Fibroblast of lung (primary cell): Measurements from ENCODE around the gene SUGP1. TPM values are rescaled to one million over a fixed set of nuclear protein-coding genes. Genes with fewer than 3 reads are reported as not detected.
"Not testable (repeated sequence)": the region's sequence is repeated elsewhere in the genome, so short reads cannot be mapped to it uniquely, and the experiment has no call there.

ENCODE experiments used
- DNase-seq, 2 donors: peaks; one replicate each; pipeline versions ENCODE4 v3.0.0 to v3.0.0-alpha.2; 2010; ENCODE audit warnings: low read depth in 2 of 2
- H2AFZ ChIP-seq: 2 replicates; pipeline ENCODE4 v1.5.1; 2012; ENCODE audit warnings: low read length, control low read depth, inconsistent platforms
- H3K27ac ChIP-seq: 2 replicates; pipeline ENCODE4 v1.5.1; 2011; ENCODE audit warnings: low read length, control low read depth; ENCODE audit not compliant: insufficient read depth
- H3K27me3 ChIP-seq: 2 replicates; pipeline ENCODE4 v1.5.1; 2011; ENCODE audit warnings: mild to moderate bottlenecking, low read length; ENCODE audit not compliant: control insufficient read depth, insufficient read depth
- H3K36me3 ChIP-seq: 2 replicates; pipeline ENCODE4 v1.5.1; 2011; ENCODE audit warnings: low read length; ENCODE audit not compliant: control insufficient read depth, insufficient read depth
- H3K4me1 ChIP-seq: 2 replicates; pipeline ENCODE4 v1.5.1; 2011; ENCODE audit warnings: low read length; ENCODE audit not compliant: control insufficient read depth, insufficient read depth; ENCODE audit errors: extremely low read depth
- H3K4me2 ChIP-seq: 2 replicates; pipeline ENCODE4 v1.5.1; 2011; ENCODE audit warnings: low read length, control low read depth; ENCODE audit not compliant: insufficient read depth; ENCODE audit errors: extremely low read depth
- H3K4me3 ChIP-seq, 4 experiments: fragments of 200-600 bp in 1 of 4; sonication (generic) in 1 of 4; replicated peaks in 1 of 4; 2 replicates each; pipeline ENCODE4 v1.5.1; 2011 to 2016; ENCODE audit warnings: low read length in 4 of 4, low read depth in 3 of 4, mild to moderate bottlenecking in 3 of 4, control low read depth in 2 of 4, inconsistent platforms in 1 of 4, mixed read lengths in 1 of 4; ENCODE audit not compliant: insufficient read depth in 1 of 4; ENCODE audit errors: control extremely low read depth in 1 of 4
- H3K79me2 ChIP-seq: 2 replicates; pipeline ENCODE4 v1.5.1; 2012; ENCODE audit warnings: mild to moderate bottlenecking, low read length, inconsistent platforms; ENCODE audit not compliant: control insufficient read depth, insufficient read depth
- H3K9ac ChIP-seq: 2 replicates; pipeline ENCODE4 v1.5.1; 2011; ENCODE audit warnings: mild to moderate bottlenecking, low read length, control low read depth; ENCODE audit not compliant: insufficient read depth
- H3K9me3 ChIP-seq: 2 replicates; pipeline ENCODE4 v1.5.1; 2012; ENCODE audit warnings: low read depth, low read length; ENCODE audit not compliant: control insufficient read depth, insufficient read depth
- H4K20me1 ChIP-seq: 2 replicates; pipeline ENCODE4 v1.5.1; 2011; ENCODE audit warnings: low read length; ENCODE audit not compliant: control insufficient read depth, insufficient read depth; ENCODE audit errors: extremely low read depth
- EZH2 ChIP-seq: IDR thresholded peaks from 2 replicates; pipeline ENCODE4 v1.5.1; 2012; ENCODE audit warnings: low read length, control low read depth, mild to moderate bottlenecking; ENCODE audit errors: missing control alignments
- polyA plus RNA-seq, 2 donors: library from polyadenylated mRNA; depleted of rRNA in 1 of 2; stranded (reverse) in 1 of 2; unstranded in 1 of 2; fragments of >200 nt; gene quantifications; 2 replicates each; pipeline ENCODE4 v1.2.1, GENCODE V29; 2011 to 2012; ENCODE audit warnings: missing spikeins in 1 of 2
- total RNA-seq: library from RNA; depleted of rRNA; stranded (reverse); fragments of >200 nt; gene quantifications from 2 replicates; pipeline ENCODE4 v1.2.1, GENCODE V29; 2014
- TF ChIP-seq, protein P1 (sequence below), 2 donors: IDR thresholded peaks in 1 of 2; conservative IDR thresholded peaks in 1 of 2; 1 replicate in 1 of 2; 2 replicates in 1 of 2; pipeline ENCODE4 v1.5.1; 2011 to 2012; ENCODE audit warnings: low read length in 2 of 2, control low read depth in 1 of 2, inconsistent platforms in 1 of 2, low read depth in 1 of 2, mild to moderate bottlenecking in 1 of 2

Gene SUGP1
- total and polyA plus RNA-seq, 2 donors (not counting 1 experiment from before 2014, with no cell fraction given), result 17.3 to 27.7 TPM

GRCh38 chr19:19354932-19355331, 34.6 kb upstream of the SUGP1 start:
- no peak for TF ChIP-seq EZH2
- TF ChIP-seq, protein P1, sequence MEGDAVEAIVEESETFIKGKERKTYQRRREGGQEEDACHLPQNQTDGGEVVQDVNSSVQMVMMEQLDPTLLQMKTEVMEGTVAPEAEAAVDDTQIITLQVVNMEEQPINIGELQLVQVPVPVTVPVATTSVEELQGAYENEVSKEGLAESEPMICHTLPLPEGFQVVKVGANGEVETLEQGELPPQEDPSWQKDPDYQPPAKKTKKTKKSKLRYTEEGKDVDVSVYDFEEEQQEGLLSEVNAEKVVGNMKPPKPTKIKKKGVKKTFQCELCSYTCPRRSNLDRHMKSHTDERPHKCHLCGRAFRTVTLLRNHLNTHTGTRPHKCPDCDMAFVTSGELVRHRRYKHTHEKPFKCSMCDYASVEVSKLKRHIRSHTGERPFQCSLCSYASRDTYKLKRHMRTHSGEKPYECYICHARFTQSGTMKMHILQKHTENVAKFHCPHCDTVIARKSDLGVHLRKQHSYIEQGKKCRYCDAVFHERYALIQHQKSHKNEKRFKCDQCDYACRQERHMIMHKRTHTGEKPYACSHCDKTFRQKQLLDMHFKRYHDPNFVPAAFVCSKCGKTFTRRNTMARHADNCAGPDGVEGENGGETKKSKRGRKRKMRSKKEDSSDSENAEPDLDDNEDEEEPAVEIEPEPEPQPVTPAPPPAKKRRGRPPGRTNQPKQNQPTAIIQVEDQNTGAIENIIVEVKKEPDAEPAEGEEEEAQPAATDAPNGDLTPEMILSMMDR (conservative IDR thresholded peaks at IDR 0.05 in 1 of 2, IDR thresholded peaks at IDR 0.05 in 1 of 2; ENCODE audit: low read depth in 1 of 2, low read length in 2 of 2), result no peak
- Histone ChIP-seq H3K27ac (no peak overlapping the region), H3K4me1 (no peaks in the 10 kb centered on the region), H3K9ac (no peak overlapping the region), H3K4me3 (no peak overlapping the region), H2AFZ (no peak overlapping the region), H4K20me1 (no peaks in the 10 kb centered on the region), H3K9me3 (no peaks in the 10 kb centered on the region), H3K36me3 (peaks cover 27% of the 10 kb centered on the region), H3K79me2 (no peaks in the 10 kb centered on the region), H3K4me2 (no peak overlapping the region), H3K27me3 (no peaks in the 10 kb centered on the region)
- DNase-seq, result no peak

DNA sequence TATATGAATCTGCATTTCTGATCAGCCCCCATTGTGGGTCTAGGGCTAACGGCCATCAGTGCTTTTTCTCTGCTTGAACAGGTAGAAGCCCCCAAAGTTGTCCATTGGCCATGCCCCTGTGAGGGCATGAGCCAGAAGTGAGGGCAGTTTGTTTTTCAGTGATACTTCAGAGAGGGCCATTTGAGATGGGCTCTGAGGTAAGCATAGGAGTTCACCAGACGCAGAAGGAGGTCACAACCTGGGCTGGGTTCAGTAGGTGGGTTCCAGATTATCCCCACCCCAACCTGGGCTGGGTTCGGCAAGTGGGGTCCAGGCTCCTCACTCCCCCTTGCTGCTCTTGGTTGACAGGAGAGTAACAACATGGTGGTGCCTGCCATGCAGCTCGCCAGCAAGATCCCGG, 33.7 kb upstream of the SUGP1 start:
- Histone ChIP-seq H3K27ac (no peak overlapping the region), H2AFZ (no peak overlapping the region), H3K4me3 (no peak overlapping the region), H3K27me3 (no peaks in the 10 kb centered on the region), H3K36me3 (peaks cover 34% of the 10 kb centered on the region), H4K20me1 (no peaks in the 10 kb centered on the region), H3K4me2 (no peak overlapping the region), H3K9me3 (no peaks in the 10 kb centered on the region), H3K79me2 (no peaks in the 10 kb centered on the region), H3K9ac (no peak overlapping the region), H3K4me1 (no peaks in the 10 kb centered on the region)
- TF ChIP-seq EZH2, result no peak
- TF ChIP-seq, protein P1 (conservative IDR thresholded peaks at IDR 0.05 in 1 of 2, IDR thresholded peaks at IDR 0.05 in 1 of 2; ENCODE audit: low read depth in 1 of 2, low read length in 2 of 2), result no peak
- no peak for DNase-seq

DNA sequence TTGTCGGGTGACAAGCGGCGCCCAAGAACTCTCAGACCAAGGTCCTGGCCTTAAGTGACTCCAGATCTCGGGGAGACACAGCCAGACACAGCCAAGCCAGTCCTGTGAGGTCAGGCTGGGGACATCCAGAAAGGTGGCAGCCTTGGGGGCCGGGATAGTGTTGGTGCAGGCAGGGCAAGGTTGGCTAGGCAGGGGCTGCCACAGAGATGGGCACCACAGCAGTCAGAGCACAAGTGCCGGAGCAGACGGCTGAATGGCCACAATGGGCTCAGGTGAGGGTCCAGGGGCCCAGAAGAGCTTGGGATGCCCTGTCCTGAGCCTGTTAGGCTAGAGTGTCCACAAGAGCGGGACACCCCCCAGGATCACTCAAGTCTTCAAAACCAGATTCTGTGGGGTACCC, 32.5 kb upstream of the SUGP1 start:
- no peak overlapping the region for H3K4me3 ChIP-seq
- no peaks in the 10 kb centered on the region for H3K9me3 ChIP-seq
- no peaks in the 10 kb centered on the region for H3K79me2 ChIP-seq
- no peaks in the 10 kb centered on the region for H4K20me1 ChIP-seq
- no peak overlapping the region for H2AFZ ChIP-seq
- H3K27ac ChIP-seq, result no peak overlapping the region
- no peak for DNase-seq
- TF ChIP-seq, protein P1 (conservative IDR thresholded peaks at IDR 0.05 in 1 of 2, IDR thresholded peaks at IDR 0.05 in 1 of 2; ENCODE audit: low read depth in 1 of 2, low read length in 2 of 2), result no peak
- TF ChIP-seq EZH2, result no peak
- H3K4me1 ChIP-seq, result no peaks in the 10 kb centered on the region
- no peak overlapping the region for H3K4me2 ChIP-seq
- H3K27me3 ChIP-seq, result no peaks in the 10 kb centered on the region
- H3K9ac ChIP-seq, result no peak overlapping the region
- H3K36me3 ChIP-seq, result peaks cover 40% of the 10 kb centered on the region

- H3K9ac ChIP-seq, H2AFZ ChIP-seq, H3K27ac ChIP-seq, H3K79me2 ChIP-seq, DNase-seq, H3K4me3 ChIP-seq, H3K4me1 ChIP-seq, H3K9me3 ChIP-seq, H3K4me2 ChIP-seq, H3K27me3 ChIP-seq, H4K20me1 ChIP-seq: not testable (repeated sequence)
- H3K36me3 ChIP-seq, result peaks cover 46% of the 10 kb centered on the region
Observed at GRCh38 chr19:19350756-19351155, 30.4 kb upstream of the SUGP1 start.
